B cell (primary cell): ENCODE results near the gene C10orf90.

ENCODE experiments used
- CTCF ChIP-seq: fragments of 200-600 bp; IDR thresholded peaks from one replicate; pipeline ENCODE4 v1.8.0; 2022; ENCODE audit warnings: antibody characterized with exemption, mild to moderate bottlenecking
- EZH2 ChIP-seq: IDR thresholded peaks from 2 replicates; pipeline ENCODE4 v1.6.1; 2012; ENCODE audit warnings: borderline replicate concordance, low read depth, mild to moderate bottlenecking, moderate library complexity, low read length; ENCODE audit not compliant: insufficient read depth, poor library complexity, severe bottlenecking

DNA sequence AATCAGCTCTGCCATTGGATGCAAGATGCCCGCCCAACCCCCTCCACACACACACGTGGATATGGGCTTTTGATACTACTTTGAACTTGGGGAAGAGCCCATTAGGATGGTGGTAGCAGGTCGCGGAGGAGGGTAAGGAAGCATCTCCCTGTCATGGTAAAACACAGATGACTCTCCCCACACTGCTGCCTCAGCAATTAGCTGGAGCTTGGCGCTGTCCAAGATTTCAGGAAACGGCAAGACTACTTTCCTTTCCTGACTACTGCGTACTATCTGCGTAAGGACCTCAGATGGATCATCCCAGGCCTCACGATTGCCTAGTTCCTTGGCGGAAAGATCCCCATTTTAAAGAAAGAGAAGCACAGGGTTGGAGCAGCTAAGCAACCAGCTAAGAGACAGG is 134.3 kb downstream of the C10orf90 start:
- TF ChIP-seq CTCF = no peak
- no peak for TF ChIP-seq EZH2
